ENCODE measurements around the gene SLC31A1. TPM values are rescaled to one million over a fixed set of nuclear protein-coding genes. Genes with fewer than 3 reads are reported as not detected.

The SLC31A1 gene
- total and polyA plus RNA-seq, 10 donors = 3.0 to 22.7 (median 18.6) TPM

- H3K27ac ChIP-seq = no peak overlapping the region
- 93 to 98% (median 96%) methylated on average over 2 of the region's 2 CpGs for WGBS, 5 donors
- no peak overlapping the region for H3K4me3 ChIP-seq
- H3K27me3 ChIP-seq (replicated peaks in 1 of 7) = no peaks in the 10 kb centered on the region
- H3K9me3 ChIP-seq = no peaks in the 10 kb centered on the region
- intact Hi-C loops (cut with DNase I; ENCODE audit: low total_unique reads) = loop anchor here (5.0 to 10.0 kb wide), 3 partner anchors 45 to 385 kb away; partner anchors contain the start of genes FKBP15 and SLC31A1
- H3K4me1 ChIP-seq = peaks cover 8 to 22% (median 13%) of the 10 kb centered on the region in 6 donors
- TF ChIP-seq POLR2A (IDR thresholded peaks at IDR 0.05) = no peak
- TF ChIP-seq POLR2AphosphoS5 (IDR thresholded peaks at IDR 0.05) = no peak
- TF ChIP-seq, protein P1, sequence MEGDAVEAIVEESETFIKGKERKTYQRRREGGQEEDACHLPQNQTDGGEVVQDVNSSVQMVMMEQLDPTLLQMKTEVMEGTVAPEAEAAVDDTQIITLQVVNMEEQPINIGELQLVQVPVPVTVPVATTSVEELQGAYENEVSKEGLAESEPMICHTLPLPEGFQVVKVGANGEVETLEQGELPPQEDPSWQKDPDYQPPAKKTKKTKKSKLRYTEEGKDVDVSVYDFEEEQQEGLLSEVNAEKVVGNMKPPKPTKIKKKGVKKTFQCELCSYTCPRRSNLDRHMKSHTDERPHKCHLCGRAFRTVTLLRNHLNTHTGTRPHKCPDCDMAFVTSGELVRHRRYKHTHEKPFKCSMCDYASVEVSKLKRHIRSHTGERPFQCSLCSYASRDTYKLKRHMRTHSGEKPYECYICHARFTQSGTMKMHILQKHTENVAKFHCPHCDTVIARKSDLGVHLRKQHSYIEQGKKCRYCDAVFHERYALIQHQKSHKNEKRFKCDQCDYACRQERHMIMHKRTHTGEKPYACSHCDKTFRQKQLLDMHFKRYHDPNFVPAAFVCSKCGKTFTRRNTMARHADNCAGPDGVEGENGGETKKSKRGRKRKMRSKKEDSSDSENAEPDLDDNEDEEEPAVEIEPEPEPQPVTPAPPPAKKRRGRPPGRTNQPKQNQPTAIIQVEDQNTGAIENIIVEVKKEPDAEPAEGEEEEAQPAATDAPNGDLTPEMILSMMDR (IDR thresholded peaks at IDR 0.05 in 8 of 11, conservative IDR thresholded peaks at IDR 0.05 in 3 of 11) = no peak
- peaks cover 0 to 85% (median 64%) of the 10 kb centered on the region in 6 donors for H3K36me3 ChIP-seq
- DNase-seq = no peak
These were observed 48.5 kb downstream of the SLC31A1 start for GRCh38 chr9:113269871-113270270.

- Histone ChIP-seq H3K4me1 (peaks cover 24 to 60% (median 37%) of the 10 kb centered on the region in 6 donors), H3K4me3 (peak overlapping the region; percentile 74 to 90 (median 80)), H3K27me3 (replicated peaks in 1 of 7) (no peaks in the 10 kb centered on the region), H3K9me3 (no peaks in the 10 kb centered on the region), H3K27ac (peak overlapping the region; percentile 91 to 98 (median 94)), H3K36me3 (peaks cover 0 to 71% (median 50%) of the 10 kb centered on the region in 6 donors)
- WGBS, 5 donors = 0 to 2% (median 1%) methylated on average over 12 to 15 of the region's 15 CpGs
- intact Hi-C loops (cut with DNase I; ENCODE audit: low total_unique reads) = loop anchor here (5.0 to 10.0 kb wide), 3 partner anchors 50 to 380 kb away; partner anchors contain the start of genes FKBP15 and SLC31A1
- TF ChIP-seq, protein P1 (IDR thresholded peaks at IDR 0.05 in 8 of 11, conservative IDR thresholded peaks at IDR 0.05 in 3 of 11) = peak; percentile 59 to 85 (median 76)
- TF ChIP-seq POLR2AphosphoS5 (IDR thresholded peaks at IDR 0.05) = no peak
- no peak for DNase-seq
These were observed 53.3 kb downstream of the SLC31A1 start for GRCh38 chr9:113274474-113275156.

DNA sequence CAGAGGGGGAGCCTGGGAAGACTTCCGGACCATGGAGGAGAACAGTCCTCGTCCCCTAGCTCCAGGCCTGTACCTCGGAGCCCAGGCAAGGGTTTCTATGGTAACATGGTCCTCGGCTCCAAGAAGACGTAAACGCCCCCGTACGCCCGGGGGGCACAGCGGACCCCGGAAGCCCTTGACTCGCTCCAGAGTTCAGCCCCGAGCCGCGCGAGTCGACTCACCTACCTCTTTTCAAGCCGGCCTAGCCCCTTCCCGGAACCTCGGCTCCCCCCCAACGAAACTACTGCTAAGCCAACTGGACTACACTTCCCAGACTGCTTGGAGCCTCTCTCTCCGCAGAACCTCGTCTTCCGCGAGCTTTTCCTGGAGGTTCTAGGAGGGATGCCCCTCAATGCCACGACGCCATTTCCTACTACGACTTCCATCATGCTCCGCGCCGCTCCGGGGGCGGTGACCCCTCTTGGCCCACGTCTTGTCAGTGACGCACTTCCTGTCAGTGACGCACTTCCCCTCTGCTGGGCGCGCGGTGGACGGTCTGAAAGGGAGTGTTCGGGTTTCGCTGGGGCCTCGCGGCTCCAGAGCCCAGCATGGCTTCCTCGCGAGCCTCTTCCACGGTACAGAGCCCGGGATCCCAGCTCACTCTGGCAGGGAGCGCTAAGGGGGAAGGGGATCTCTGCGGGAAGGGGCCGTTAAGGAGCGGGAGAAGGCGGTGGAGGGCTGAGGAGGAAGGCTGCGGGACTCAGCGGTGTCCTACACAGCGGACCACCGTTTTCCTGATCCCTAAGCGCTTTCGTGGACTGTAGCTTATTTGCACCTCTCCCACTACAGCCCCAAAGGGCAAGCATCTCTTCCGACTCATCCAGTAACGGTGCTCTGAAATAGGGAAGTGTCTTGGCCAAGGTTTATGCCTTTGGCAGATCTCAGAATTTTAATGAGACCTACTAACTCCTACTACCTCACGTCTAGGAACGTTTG lies 54.1 kb downstream of the SLC31A1 start, which contains the start of the genes CDC26 and PRPF4:
Gene CDC26, minus strand, starts transcription at position 416 of the 975 bp plus-strand sequence. CDS start 3,065 bp downstream, outside the sequence.
Gene PRPF4, plus strand, starts transcription at position 502 of the 975 bp plus-strand sequence. Its CDS starts 86 bp downstream, at position 588.
- Histone ChIP-seq H3K27me3 (replicated peaks in 1 of 7) (no peaks in the 10 kb centered on the region), H3K36me3 (peaks cover 0 to 71% (median 50%) of the 10 kb centered on the region in 6 donors), H3K4me1 (peaks cover 24 to 60% (median 37%) of the 10 kb centered on the region in 6 donors), H3K27ac (peak within 1 kb of the TSS; percentile 91 to 98 (median 94)), H3K9me3 (no peaks in the 10 kb centered on the region), H3K4me3 (peak within 1 kb of the TSS; percentile 74 to 90 (median 80))
- TF ChIP-seq POLR2AphosphoS5 (IDR thresholded peaks at IDR 0.05) (peak; percentile 99 to 100 (median 100)), POLR2A (IDR thresholded peaks at IDR 0.05) (peak; percentile 71 to 91 (median 88))
- TF ChIP-seq, protein P1 (IDR thresholded peaks at IDR 0.05 in 8 of 11, conservative IDR thresholded peaks at IDR 0.05 in 3 of 11) = peak in 4 of 11 experiments; percentile 12 to 41 (median 26)
- 0 to 1% (median 0%) methylated on average over 18 to 63 of the region's 63 CpGs for WGBS, 5 donors
- DNase-seq = peak; percentile 98
- intact Hi-C loops (cut with DNase I; ENCODE audit: low total_unique reads) = loop anchor here (10.0 kb wide), 2 partner anchors 51 to 379 kb away; partner anchors contain the start of genes FKBP15 and SLC31A1
